B cell (primary cell): Measurements from ENCODE around the gene HYDIN. TPM values are rescaled to one million over a fixed set of nuclear protein-coding genes. Genes with fewer than 3 reads are reported as not detected.

ENCODE experiments used
- ATAC-seq: fragments of 200-7000 bp; cut with Tn5 transposase; one replicate; pipeline ENCODE4 v1.10.0; 2021; ENCODE audit warnings: low read depth, mild to moderate bottlenecking, moderate number of reproducible peaks, moderate library complexity
- CTCF ChIA-PET: fragments of 350-600 bp; sonication (Branson Sonifier 250); formaldehyde crosslinking; loops from one replicate; lab custom pipeline; 2021; ENCODE audit warnings: antibody characterized with exemption, inconsistent platforms; lab: Charles Lee
- POLR2A ChIA-PET: fragments of 350-600 bp; sonication (Branson Sonifier 250); formaldehyde crosslinking; loops from one replicate; lab custom pipeline; 2021; ENCODE audit warnings: antibody characterized with exemption; lab: Charles Lee
- DNase-seq: peaks from one replicate; pipeline ENCODE4 v3.0.0; 2013
- H2AFZ ChIP-seq: 2 replicates; pipeline ENCODE4 v1.6.1; 2012; ENCODE audit warnings: mild to moderate bottlenecking, low read depth, low read length; ENCODE audit not compliant: insufficient read depth, poor library complexity, severe bottlenecking
- H3K27ac ChIP-seq, 2 donors: 1 replicate in 1 of 2; 2 replicates in 1 of 2; pipeline ENCODE4 v1.5.1; 2012 to 2013; ENCODE audit warnings: low read length in 2 of 2, mild to moderate bottlenecking in 2 of 2, moderate library complexity in 1 of 2
- H3K27me3 ChIP-seq, 4 experiments: fragments of 200-600 bp in 1 of 4; sonication (generic) in 1 of 4; replicated peaks in 1 of 4; 1 replicate in 2 of 4; 2 replicates in 2 of 4; pipeline versions ENCODE4 v1.6.1 to v1.7.0; 2013 to 2016; ENCODE audit warnings: low read length in 3 of 4, mild to moderate bottlenecking in 2 of 4, mixed read lengths in 1 of 4, moderate library complexity in 1 of 4; ENCODE audit not compliant: insufficient read depth in 4 of 4, control insufficient read depth in 3 of 4; ENCODE audit errors: control extremely low read depth in 1 of 4
- H3K36me3 ChIP-seq, 2 experiments: replicated peaks in 1 of 2; 1 replicate in 1 of 2; 2 replicates in 1 of 2; pipeline versions ENCODE4 v1.6.1 to v1.7.1; 2013; ENCODE audit warnings: low read length in 1 of 2; ENCODE audit not compliant: insufficient read depth in 2 of 2, control insufficient read depth in 1 of 2; ENCODE audit errors: control extremely low read depth in 1 of 2, extremely low read depth in 1 of 2
- H3K4me1 ChIP-seq, 2 donors: fragments of 200-600 bp in 1 of 2; sonication (generic) in 1 of 2; 1 replicate in 1 of 2; 2 replicates in 1 of 2; pipeline versions ENCODE4 v1.5.1 to v1.6.1; 2013 to 2017; ENCODE audit warnings: low read length in 2 of 2; ENCODE audit not compliant: control insufficient read depth in 2 of 2, insufficient read depth in 2 of 2
- H3K4me2 ChIP-seq: replicated peaks from 2 replicates; pipeline ENCODE3; 2012; ENCODE audit warnings: mild to moderate bottlenecking, low read depth, low read length; ENCODE audit not compliant: poor library complexity, severe bottlenecking
- H3K4me3 ChIP-seq, 5 experiments: fragments of 200-600 bp in 1 of 5; sonication (generic) in 1 of 5; 1 replicate in 3 of 5; 2 replicates in 2 of 5; pipeline versions ENCODE4 v1.5.1 to v1.7.0; 2011 to 2016; ENCODE audit warnings: low read length in 4 of 5, mild to moderate bottlenecking in 4 of 5, low read depth in 2 of 5, control low read depth in 1 of 5, moderate library complexity in 1 of 5; ENCODE audit not compliant: insufficient read depth in 1 of 5; ENCODE audit errors: control extremely low read depth in 1 of 5, extremely low read depth in 1 of 5
- H3K79me2 ChIP-seq: fragments of 200-600 bp; sonication (generic); one replicate; pipeline ENCODE4 v1.6.0; 2016; ENCODE audit warnings: low read length; ENCODE audit not compliant: control insufficient read depth, insufficient read depth
- H3K9ac ChIP-seq: fragments of 200-600 bp; sonication (generic); 2 replicates; pipeline ENCODE4 v1.6.1; 2017; ENCODE audit warnings: mild to moderate bottlenecking, low read length, moderate library complexity
- H3K9me3 ChIP-seq, 3 donors: one replicate each; pipeline versions ENCODE4 v1.6.1 to v1.7.1; 2013; ENCODE audit warnings: low read length in 2 of 3; ENCODE audit not compliant: control insufficient read depth in 2 of 3, insufficient read depth in 1 of 3; ENCODE audit errors: control extremely low read depth in 1 of 3
- H4K20me1 ChIP-seq: 2 replicates; pipeline ENCODE4 v1.6.0; 2012; ENCODE audit warnings: mild to moderate bottlenecking, low read length; ENCODE audit not compliant: insufficient read depth, control insufficient read depth, poor library complexity, severe bottlenecking
- H3K27ac Mint-ChIP-seq: one replicate; pipeline ENCODE4 v1.8.0; 2021; ENCODE audit warnings: mixed read lengths
- H3K27me3 Mint-ChIP-seq: one replicate; pipeline ENCODE4 v1.8.0; 2021; ENCODE audit warnings: mixed read lengths
- H3K4me1 Mint-ChIP-seq: one replicate; pipeline ENCODE4 v1.8.0; 2021; ENCODE audit warnings: mixed read lengths
- H3K4me3 Mint-ChIP-seq: one replicate; pipeline ENCODE4 v1.8.0; 2021; ENCODE audit warnings: mixed read lengths
- H3K9me3 Mint-ChIP-seq: one replicate; pipeline ENCODE4 v1.8.0; 2022; ENCODE audit warnings: mixed read lengths; ENCODE audit not compliant: insufficient read depth
- CTCF ChIP-seq: fragments of 200-600 bp; IDR thresholded peaks from one replicate; pipeline ENCODE4 v1.8.0; 2022; ENCODE audit warnings: antibody characterized with exemption, mild to moderate bottlenecking
- EZH2 ChIP-seq: IDR thresholded peaks from 2 replicates; pipeline ENCODE4 v1.6.1; 2012; ENCODE audit warnings: borderline replicate concordance, low read depth, mild to moderate bottlenecking, moderate library complexity, low read length; ENCODE audit not compliant: insufficient read depth, poor library complexity, severe bottlenecking
- WGBS: methylation state at CpG from one replicate; pipeline ENCODE4 v1.1.5; 2013; ENCODE audit warnings: missing lambda C conversion rate; ENCODE audit not compliant: insufficient coverage; 5-methylcytosine and 5-hydroxymethylcytosine counted together
- intact Hi-C: fragments of 100-400 bp; cut with micrococcal nuclease; formaldehyde crosslinking; loops from one replicate; pipeline ENCODE4 v1.10.0; 2022
- polyA plus RNA-seq: library from polyadenylated mRNA; depleted of rRNA; stranded (reverse); fragments of >200 nt; gene quantifications from 2 replicates; pipeline ENCODE4 v1.2.3, GENCODE V29; 2012
- total RNA-seq, 2 donors: library from RNA; stranded (reverse); fragments of 120-200 nt in 1 of 2; gene quantifications; 1 replicate in 1 of 2; 2 replicates in 1 of 2; pipeline versions ENCODE4 v1.2.3 to v1.2.4, GENCODE V29; 2013 to 2022

The HYDIN gene
- total and polyA plus RNA-seq, 2 donors (not counting 1 experiment from before 2014, with no cell fraction given): 0.10 TPM; not detected in 1

DNA sequence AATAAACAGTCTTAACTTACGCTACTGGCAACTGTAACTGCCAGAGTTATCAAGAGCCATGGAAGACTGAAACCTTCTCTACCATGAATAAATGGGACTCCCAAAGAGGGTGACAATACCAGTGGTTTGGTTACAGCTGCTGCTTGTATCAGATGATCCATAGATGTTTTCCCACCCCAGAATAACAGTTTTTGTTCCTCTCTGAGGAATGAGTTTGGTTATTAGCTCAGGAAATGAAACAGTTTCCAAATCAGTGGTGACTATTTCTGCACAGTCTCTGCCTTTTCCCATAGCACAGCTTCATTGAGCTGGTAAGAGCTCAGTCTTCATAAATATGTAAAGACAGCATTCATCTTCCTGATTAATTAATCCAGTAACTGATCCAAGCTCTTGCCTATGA is 14.0 kb upstream of the HYDIN start:
- H4K20me1 ChIP-seq: no peaks in the 10 kb centered on the region
- Mint-ChIP-seq H3K27ac (no peak overlapping the region), H3K9me3 (no peaks in the 10 kb centered on the region), H3K4me1 (no peaks in the 10 kb centered on the region), H3K27me3 (peaks cover 11% of the 10 kb centered on the region), H3K4me3 (no peak overlapping the region)
- no peak overlapping the region for H3K4me3 ChIP-seq
- H3K9me3 ChIP-seq: no peaks in the 10 kb centered on the region
- ChIA-PET POLR2A (no interaction called here), CTCF (no interaction called here)
- no peaks in the 10 kb centered on the region for H3K36me3 ChIP-seq
- no peak overlapping the region for H3K4me2 ChIP-seq
- H3K27ac ChIP-seq: no peak overlapping the region
- no peak for ATAC-seq
- WGBS: 100% methylated on average over 1 of the region's 1 CpG
- H3K4me1 ChIP-seq: no peaks in the 10 kb centered on the region
- H3K79me2 ChIP-seq: no peaks in the 10 kb centered on the region
- H3K27me3 ChIP-seq: no peaks in the 10 kb centered on the region
- intact Hi-C loops: no loop called here
- no peak for TF ChIP-seq CTCF
- TF ChIP-seq EZH2: no peak
- no peak overlapping the region for H2AFZ ChIP-seq
- DNase-seq: no peak
- no peak overlapping the region for H3K9ac ChIP-seq

GRCh38 chr16:71242601-71243000 is 12.1 kb upstream of the HYDIN start:
- Histone ChIP-seq H3K36me3 (no peaks in the 10 kb centered on the region), H3K4me2 (no peak overlapping the region), H2AFZ (no peak overlapping the region), H3K27me3 (no peaks in the 10 kb centered on the region), H3K79me2 (no peaks in the 10 kb centered on the region), H3K9ac (no peak overlapping the region), H3K27ac (no peak overlapping the region), H3K9me3 (no peaks in the 10 kb centered on the region), H3K4me1 (no peaks in the 10 kb centered on the region), H4K20me1 (no peaks in the 10 kb centered on the region), H3K4me3 (no peak overlapping the region)
- Mint-ChIP-seq H3K4me1 (no peaks in the 10 kb centered on the region), H3K9me3 (no peaks in the 10 kb centered on the region), H3K27me3 (peaks cover 15% of the 10 kb centered on the region), H3K27ac (no peak overlapping the region), H3K4me3 (no peak overlapping the region)
- no peak for TF ChIP-seq EZH2
- ATAC-seq (no peak), DNase-seq (no peak)
- ChIA-PET CTCF (no interaction called here), POLR2A (no interaction called here)
- intact Hi-C loops: no loop called here
- WGBS: 67% methylated on average over 2 of the region's 3 CpGs
